ENCODE results near the gene ZNF107. TPM values are rescaled to one million over a fixed set of nuclear protein-coding genes. Genes with fewer than 3 reads are reported as not detected.
A peak's percentile ranks its signal among the peaks of the same experiment; 100 is the strongest.
"Not testable (repeated sequence)": the region's sequence is repeated elsewhere in the genome, so short reads cannot be mapped to it uniquely, and the experiment has no call there.

The ZNF107 gene
- total and polyA plus RNA-seq, 5 donors from 2014 or later = 6.0 to 13.0 (median 7.5) TPM

- DNase-seq (no peak), ATAC-seq (ENCODE audit: low read depth in 2 of 2) (no peak)
- no peaks in the 10 kb centered on the region for H3K9me3 ChIP-seq (ENCODE audit: control insufficient read depth in 2 of 2, low read length in 2 of 2)
- no peak overlapping the region for H3K27ac ChIP-seq (ENCODE audit: insufficient read depth, low read length, poor library complexity, severe bottlenecking)
- Mint-ChIP-seq H3K27me3 (no peaks in the 10 kb centered on the region), H3K9me3 (peaks cover 0 to 7% (median 4%) of the 10 kb centered on the region in 7 donors), H3K27ac (no peak overlapping the region), H3K4me3 (no peak overlapping the region), H3K4me1 (peaks cover 0 to 6% (median 0%) of the 10 kb centered on the region in 4 donors), H3K36me3 (no peaks in the 10 kb centered on the region)
- no peaks in the 10 kb centered on the region for H3K27me3 ChIP-seq (ENCODE audit: control insufficient read depth, insufficient read depth, low read length)
- H3K36me3 ChIP-seq (ENCODE audit: control insufficient read depth, insufficient read depth, low read length) = no peaks in the 10 kb centered on the region
- no peak overlapping the region for H3K4me3 ChIP-seq (ENCODE audit: low read depth, low read length)
- H3K4me1 ChIP-seq (ENCODE audit: control insufficient read depth, insufficient read depth, low read length, poor library complexity, severe bottlenecking) = no peaks in the 10 kb centered on the region
These were observed 14.7 kb upstream of the ZNF107 start for GRCh38 chr7:64651203-64651602.

- Histone ChIP-seq H3K9me3 (ENCODE audit: control insufficient read depth in 2 of 2, low read length in 2 of 2) (no peaks in the 10 kb centered on the region), H3K4me3 (ENCODE audit: low read depth, low read length) (no peak overlapping the region), H3K4me1 (ENCODE audit: control insufficient read depth, insufficient read depth, low read length, poor library complexity, severe bottlenecking) (no peaks in the 10 kb centered on the region), H3K36me3 (ENCODE audit: control insufficient read depth, insufficient read depth, low read length) (no peaks in the 10 kb centered on the region), H3K27ac (ENCODE audit: insufficient read depth, low read length, poor library complexity, severe bottlenecking) (no peak overlapping the region), H3K27me3 (ENCODE audit: control insufficient read depth, insufficient read depth, low read length) (no peaks in the 10 kb centered on the region)
- Mint-ChIP-seq H3K4me3 (no peak overlapping the region), H3K9me3 (peaks cover 0 to 7% (median 4%) of the 10 kb centered on the region in 7 donors), H3K36me3 (no peaks in the 10 kb centered on the region), H3K4me1 (peaks cover 0 to 6% (median 0%) of the 10 kb centered on the region in 4 donors), H3K27ac (no peak overlapping the region), H3K27me3 (no peaks in the 10 kb centered on the region)
- no peak for ATAC-seq (ENCODE audit: low read depth in 2 of 2)
- DNase-seq = no peak
These were observed 14.2 kb upstream of the ZNF107 start for GRCh38 chr7:64651632-64652165.

DNA sequence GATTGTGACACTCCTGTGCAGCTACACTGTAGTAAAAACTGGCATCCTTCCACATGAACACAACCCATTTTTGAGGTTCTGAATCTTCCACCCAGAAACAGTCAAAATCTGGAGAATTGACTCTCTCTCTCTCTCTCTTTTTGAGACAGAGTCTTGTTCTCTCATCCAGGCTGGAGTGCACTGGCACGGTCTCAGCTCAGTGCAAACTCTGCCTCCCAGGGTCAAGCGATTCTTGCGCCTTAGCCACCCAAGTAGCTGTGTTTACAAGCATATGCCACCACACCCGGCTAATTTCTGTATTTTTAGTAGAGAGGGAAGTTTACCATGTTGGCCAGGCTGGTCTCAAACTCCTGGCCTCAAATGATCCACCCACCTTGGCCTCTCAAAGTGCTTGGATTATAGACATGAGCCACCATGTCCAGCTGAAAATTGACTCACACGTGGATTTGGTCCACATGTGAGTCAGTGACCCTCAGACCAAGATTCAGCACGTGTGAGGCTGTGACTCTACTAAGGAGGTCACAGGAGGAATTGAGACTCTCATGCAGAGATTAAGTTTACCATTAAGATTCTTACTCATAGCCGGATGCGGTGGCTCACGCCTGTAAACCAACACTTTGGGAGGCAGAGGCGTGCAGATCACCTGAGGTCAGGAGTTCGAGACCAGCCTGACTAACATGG is 12.1 kb upstream of the ZNF107 start:
- peaks cover 0 to 6% (median 0%) of the 10 kb centered on the region in 4 donors for H3K4me1 Mint-ChIP-seq
- Histone ChIP-seq H3K27ac (ENCODE audit: insufficient read depth, low read length, poor library complexity, severe bottlenecking) (no peak overlapping the region), H3K4me1 (ENCODE audit: control insufficient read depth, insufficient read depth, low read length, poor library complexity, severe bottlenecking) (no peaks in the 10 kb centered on the region), H3K36me3 (ENCODE audit: control insufficient read depth, insufficient read depth, low read length) (no peaks in the 10 kb centered on the region), H3K4me3 (ENCODE audit: low read depth, low read length) (no peak overlapping the region), H3K27me3 (ENCODE audit: control insufficient read depth, insufficient read depth, low read length) (no peaks in the 10 kb centered on the region), H3K9me3 (ENCODE audit: control insufficient read depth in 2 of 2, low read length in 2 of 2) (no peaks in the 10 kb centered on the region)
- H3K27ac Mint-ChIP-seq = no peak overlapping the region
- H3K27me3 Mint-ChIP-seq = no peaks in the 10 kb centered on the region
- peaks cover 0 to 7% (median 2%) of the 10 kb centered on the region in 7 donors for H3K9me3 Mint-ChIP-seq
- ATAC-seq (ENCODE audit: low read depth in 2 of 2) (no peak), DNase-seq (no peak)
- no peak overlapping the region for H3K4me3 Mint-ChIP-seq
- H3K36me3 Mint-ChIP-seq = peaks cover 3% of the 10 kb centered on the region

GRCh38 chr7:64654796-64655548 is 11.0 kb upstream of the ZNF107 start:
- Mint-ChIP-seq H3K27me3 (no peaks in the 10 kb centered on the region), H3K4me3 (no peak overlapping the region), H3K4me1 (peaks cover 0 to 6% (median 0%) of the 10 kb centered on the region in 4 donors), H3K9me3 (peaks cover 0 to 4% (median 1%) of the 10 kb centered on the region in 7 donors), H3K36me3 (peaks cover 3% of the 10 kb centered on the region), H3K27ac (no peak overlapping the region)
- DNase-seq = no peak
- no peak overlapping the region for H3K27ac ChIP-seq (ENCODE audit: insufficient read depth, low read length, poor library complexity, severe bottlenecking)
- no peaks in the 10 kb centered on the region for H3K27me3 ChIP-seq (ENCODE audit: control insufficient read depth, insufficient read depth, low read length)
- H3K36me3 ChIP-seq (ENCODE audit: control insufficient read depth, insufficient read depth, low read length) = no peaks in the 10 kb centered on the region
- no peaks in the 10 kb centered on the region for H3K4me1 ChIP-seq (ENCODE audit: control insufficient read depth, insufficient read depth, low read length, poor library complexity, severe bottlenecking)
- no peak overlapping the region for H3K4me3 ChIP-seq (ENCODE audit: low read depth, low read length)
- no peaks in the 10 kb centered on the region for H3K9me3 ChIP-seq (ENCODE audit: control insufficient read depth in 2 of 2, low read length in 2 of 2)
- ATAC-seq (ENCODE audit: low read depth in 2 of 2) = no peak

- H3K27me3 ChIP-seq (ENCODE audit: control insufficient read depth, insufficient read depth, low read length) = no peaks in the 10 kb centered on the region
- H3K27ac ChIP-seq (ENCODE audit: insufficient read depth, low read length, poor library complexity, severe bottlenecking) = no peak overlapping the region
- H3K27me3 Mint-ChIP-seq = no peaks in the 10 kb centered on the region
- H3K36me3 ChIP-seq (ENCODE audit: control insufficient read depth, insufficient read depth, low read length) = no peaks in the 10 kb centered on the region
- H3K36me3 Mint-ChIP-seq = peaks cover 3% of the 10 kb centered on the region
- no peak overlapping the region for H3K4me3 ChIP-seq (ENCODE audit: low read depth, low read length)
- H3K4me1 Mint-ChIP-seq = peaks cover 0 to 6% (median 0%) of the 10 kb centered on the region in 4 donors
- no peaks in the 10 kb centered on the region for H3K9me3 ChIP-seq (ENCODE audit: control insufficient read depth in 2 of 2, low read length in 2 of 2)
- H3K27ac Mint-ChIP-seq = no peak overlapping the region
- ATAC-seq (ENCODE audit: low read depth in 2 of 2) (no peak), DNase-seq (no peak)
- no peaks in the 10 kb centered on the region for H3K4me1 ChIP-seq (ENCODE audit: control insufficient read depth, insufficient read depth, low read length, poor library complexity, severe bottlenecking)
- no peak overlapping the region for H3K4me3 Mint-ChIP-seq
- H3K9me3 Mint-ChIP-seq = peaks cover 0 to 2% (median 1%) of the 10 kb centered on the region in 7 donors
These were observed 10.1 kb upstream of the ZNF107 start for GRCh38 chr7:64655811-64656210.

DNA sequence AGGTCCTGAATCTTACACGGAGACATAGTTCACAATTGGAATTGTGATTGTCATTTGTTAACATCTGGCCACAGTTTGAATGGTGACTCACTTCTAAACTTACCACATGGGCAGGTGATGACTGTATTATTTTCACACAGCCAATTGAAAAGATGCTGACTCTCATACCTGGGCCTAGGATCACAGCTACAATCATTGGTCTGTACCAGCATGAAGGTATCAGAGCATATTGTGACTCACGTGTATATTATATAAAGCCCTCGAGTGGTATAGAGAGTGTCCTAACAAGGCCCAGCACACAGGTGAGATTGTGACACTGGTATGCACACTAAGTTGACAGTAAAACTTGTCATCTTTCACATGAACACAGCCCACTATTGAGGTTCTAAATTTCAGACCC is 9.4 kb upstream of the ZNF107 start:
- Histone ChIP-seq H3K9me3 (ENCODE audit: control insufficient read depth in 2 of 2, low read length in 2 of 2) (no peaks in the 10 kb centered on the region), H3K36me3 (ENCODE audit: control insufficient read depth, insufficient read depth, low read length) (no peaks in the 10 kb centered on the region), H3K4me1 (ENCODE audit: control insufficient read depth, insufficient read depth, low read length, poor library complexity, severe bottlenecking) (no peaks in the 10 kb centered on the region), H3K4me3 (ENCODE audit: low read depth, low read length) (no peak overlapping the region), H3K27ac (ENCODE audit: insufficient read depth, low read length, poor library complexity, severe bottlenecking) (no peak overlapping the region), H3K27me3 (ENCODE audit: control insufficient read depth, insufficient read depth, low read length) (no peaks in the 10 kb centered on the region)
- H3K4me3 Mint-ChIP-seq = no peak overlapping the region
- peaks cover 8% of the 10 kb centered on the region for H3K36me3 Mint-ChIP-seq
- ATAC-seq (ENCODE audit: low read depth in 2 of 2) = no peak
- peaks cover 0 to 5% (median 2%) of the 10 kb centered on the region in 7 donors for H3K9me3 Mint-ChIP-seq
- H3K4me1 Mint-ChIP-seq = peaks cover 0 to 6% (median 2%) of the 10 kb centered on the region in 4 donors
- no peaks in the 10 kb centered on the region for H3K27me3 Mint-ChIP-seq
- DNase-seq = no peak
- no peak overlapping the region for H3K27ac Mint-ChIP-seq

DNA sequence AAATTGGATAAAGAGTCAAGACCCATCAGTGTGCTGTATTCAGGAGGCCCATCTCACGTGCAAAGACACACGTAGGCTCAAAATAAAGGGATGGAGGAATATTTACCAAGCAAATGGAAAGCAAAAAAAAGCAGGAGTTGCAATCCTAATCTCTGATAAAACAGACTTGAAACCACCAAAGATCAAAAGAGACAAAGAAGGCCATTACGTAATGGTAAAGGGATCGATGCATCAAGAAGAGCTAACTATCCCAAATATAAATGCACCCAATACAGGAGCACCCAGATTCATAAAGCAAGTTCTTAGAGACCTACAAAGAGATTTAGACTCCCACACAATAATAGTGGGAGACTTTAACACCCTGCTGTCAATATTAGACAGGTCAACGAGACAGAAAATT is 3.8 kb upstream of the ZNF107 start:
- not testable (repeated sequence) for ATAC-seq (ENCODE audit: low read depth in 2 of 2); H3K27me3 ChIP-seq (ENCODE audit: control insufficient read depth, insufficient read depth, low read length); H3K9me3 ChIP-seq (ENCODE audit: control insufficient read depth in 2 of 2, low read length in 2 of 2); DNase-seq; H3K9me3 Mint-ChIP-seq; H3K4me3 ChIP-seq (ENCODE audit: low read depth, low read length); H3K27me3 Mint-ChIP-seq; H3K36me3 ChIP-seq (ENCODE audit: control insufficient read depth, insufficient read depth, low read length); H3K27ac ChIP-seq (ENCODE audit: insufficient read depth, low read length, poor library complexity, severe bottlenecking)
- peaks cover 12% of the 10 kb centered on the region for H3K36me3 Mint-ChIP-seq
- peaks cover 13 to 35% (median 22%) of the 10 kb centered on the region in 4 donors for H3K4me1 Mint-ChIP-seq
- peaks cover 14% of the 10 kb centered on the region for H3K4me1 ChIP-seq (ENCODE audit: control insufficient read depth, insufficient read depth, low read length, poor library complexity, severe bottlenecking)
- H3K27ac Mint-ChIP-seq = peak overlapping the region; percentile 37 to 87 (median 61)
- H3K4me3 Mint-ChIP-seq = peak overlapping the region in 2 of 4 donors; percentile 5 to 40

All from CD4-positive, CD25-positive, alpha-beta regulatory T cell (primary cell).